K562 (cell line): ENCODE measurements around the gene NDST1. TPM values are rescaled to one million over a fixed set of nuclear protein-coding genes. Genes with fewer than 3 reads are reported as not detected.

Source experiments
- ATAC-seq: fragments of 200-7000 bp; cut with Tn5 transposase; 3 replicates; pipeline ENCODE4 v1.9.1; 2020; ENCODE audit warnings: moderate library complexity
- BruUV-seq: library from RNA; stranded (reverse); fragments of 400-500 nt; replicated peaks from 2 replicates; lab custom pipeline; 2021; lab: Mats Ljungman, UMichigan
- CTCF ChIA-PET: fragments of 300-600 bp; formaldehyde crosslinking; extraction: SDS; loops from one replicate; lab custom pipeline; 2021; ENCODE audit warnings: low intra/inter-chr PET ratio; lab: Yijun Ruan, JAX
- POLR2A ChIA-PET: fragments of 300-600, 350-650 bp; sonication (Branson Sonifier 250); formaldehyde crosslinking; extraction: SDS; loops from one replicate; lab custom pipeline; 2021; ENCODE audit warnings: antibody characterized with exemption, inconsistent platforms; lab: Yijun Ruan, JAX
- DNase-seq, 4 experiments: peaks; one replicate each; pipeline versions ENCODE4 v3.0.0 to v3.0.0-alpha.2; 2011 to 2018; ENCODE audit warnings: low spot score in 3 of 4, mixed read lengths in 3 of 4; ENCODE audit errors: extremely low read depth in 1 of 4
- FAIRE-seq: peaks from 2 replicates; lab custom pipeline; 2011; peaks lifted over from hg19 to GRCh38; lab: Jason Lieb, UNC
- H2AFZ ChIP-seq: 2 replicates; pipeline ENCODE4 v1.6.0; 2011; ENCODE audit warnings: low read depth, low read length, control low read depth, inconsistent platforms
- H3K27ac ChIP-seq: fragments of 200-600 bp; 3 replicates; pipeline ENCODE4 v1.8.0; 2011; ENCODE audit warnings: low read depth, mild to moderate bottlenecking, control low read depth, inconsistent platforms, low read length, moderate library complexity, mixed read lengths; ENCODE audit errors: extremely low read depth
- H3K27me3 ChIP-seq, 2 experiments: fragments of 300-600 bp in 1 of 2; 2 replicates in 1 of 2; 3 replicates in 1 of 2; pipeline versions ENCODE4 v1.6.0 to v1.8.0; 2011; ENCODE audit warnings: inconsistent platforms in 2 of 2, low read length in 2 of 2, mild to moderate bottlenecking in 1 of 2, mixed read lengths in 1 of 2, moderate library complexity in 1 of 2; ENCODE audit not compliant: control insufficient read depth in 2 of 2, insufficient read depth in 2 of 2
- H3K36me3 ChIP-seq: fragments of 300-600 bp; 3 replicates; pipeline ENCODE4 v1.8.0; 2011; ENCODE audit warnings: mild to moderate bottlenecking, low read length, inconsistent platforms; ENCODE audit not compliant: control insufficient read depth, insufficient read depth
- H3K4me1 ChIP-seq, 2 experiments: fragments of 200-600 bp in 1 of 2; replicated peaks in 1 of 2; 2 replicates in 1 of 2; 3 replicates in 1 of 2; pipeline versions ENCODE4 v1.5.1 to v1.8.0; 2011; ENCODE audit warnings: inconsistent platforms in 2 of 2, low read length in 2 of 2, mild to moderate bottlenecking in 1 of 2, mixed read lengths in 1 of 2, moderate library complexity in 1 of 2; ENCODE audit not compliant: control insufficient read depth in 2 of 2, insufficient read depth in 2 of 2
- H3K4me2 ChIP-seq: 2 replicates; pipeline ENCODE4 v1.6.1; 2011; ENCODE audit warnings: low read length, control low read depth, inconsistent platforms, mixed read lengths; ENCODE audit not compliant: insufficient read depth
- H3K4me3 ChIP-seq: fragments of 200-600 bp; sonication (generic), shearing (Covaris generic); 2 replicates; pipeline ENCODE4 v1.5.1; 2016; ENCODE audit warnings: control low read depth, inconsistent platforms
- H3K79me2 ChIP-seq: fragments of 200-600 bp; 3 replicates; pipeline ENCODE4 v1.8.0; 2011; ENCODE audit warnings: low read length, inconsistent platforms; ENCODE audit not compliant: control insufficient read depth, insufficient read depth
- H3K9ac ChIP-seq, 2 experiments: 2 replicates each; pipeline versions ENCODE4 v1.6.0 to v1.6.1; 2011; ENCODE audit warnings: low read depth in 2 of 2, low read length in 2 of 2, control low read depth in 1 of 2, inconsistent platforms in 1 of 2, mild to moderate bottlenecking in 1 of 2, mixed read lengths in 1 of 2; ENCODE audit not compliant: insufficient read depth in 1 of 2
- H3K9me1 ChIP-seq: one replicate; pipeline ENCODE4 v1.6.0; 2011; ENCODE audit warnings: inconsistent platforms, mild to moderate bottlenecking, low read length, moderate library complexity; ENCODE audit not compliant: control insufficient read depth, insufficient read depth
- H3K9me3 ChIP-seq: replicated peaks from 2 replicates; pipeline ENCODE4 v1.5.1; 2011; ENCODE audit warnings: low read depth, low read length, inconsistent platforms; ENCODE audit not compliant: control insufficient read depth, insufficient read depth
- H4K20me1 ChIP-seq: replicated peaks from 2 replicates; pipeline ENCODE4 v1.6.1; 2011; ENCODE audit warnings: low read length, inconsistent platforms, mixed read lengths; ENCODE audit not compliant: control insufficient read depth, insufficient read depth
- CC2D1A ChIP-seq: fragments of 450-650 bp; IDR thresholded peaks from 2 replicates; pipeline ENCODE4 v1.6.1; 2017; ENCODE audit warnings: mild to moderate bottlenecking
- FOXK2 ChIP-seq, 2 experiments: fragments of 450-650 bp; IDR thresholded peaks in 1 of 2; conservative IDR thresholded peaks in 1 of 2; 2 replicates each; pipeline ENCODE4 v1.6.1; 2016; ENCODE audit warnings: low read depth in 2 of 2, mild to moderate bottlenecking in 1 of 2
- HDAC3 ChIP-seq: fragments of 450-650 bp; IDR thresholded peaks from 2 replicates; pipeline ENCODE4 v1.6.1; 2018; ENCODE audit warnings: borderline replicate concordance, mild to moderate bottlenecking, moderate library complexity; ENCODE audit not compliant: partially characterized antibody
- POU5F1 ChIP-seq: fragments of 150-350 bp; IDR thresholded peaks from 2 replicates; pipeline ENCODE4 v1.6.1; 2014; ENCODE audit warnings: borderline replicate concordance, low read length, low read depth, mild to moderate bottlenecking; ENCODE audit not compliant: partially characterized antibody
- TOE1 ChIP-seq, 2 experiments: fragments of 450-650 bp in 1 of 2; sonication (generic) in 1 of 2; formaldehyde crosslinking in 1 of 2; IDR thresholded peaks; 2 replicates each; pipeline versions ENCODE4 v1.7.1 to v1.8.0; 2016 to 2022; ENCODE audit warnings: borderline replicate concordance in 2 of 2, mild to moderate bottlenecking in 2 of 2, antibody characterized with exemption in 1 of 2, inconsistent platforms in 1 of 2, low read depth in 1 of 2, missing genetic modification reagents in 1 of 2, moderate library complexity in 1 of 2
- TSC22D4 ChIP-seq: fragments of 450-650 bp; IDR thresholded peaks from 2 replicates; pipeline ENCODE4 v1.6.1; 2016; ENCODE audit warnings: missing genetic modification characterization, missing biosample characterization, control low read depth
- ZNF263 ChIP-seq: sonication (generic); formaldehyde crosslinking; IDR thresholded peaks from 2 replicates; pipeline ENCODE4 v1.8.0; 2022; ENCODE audit warnings: mild to moderate bottlenecking, missing genetic modification reagents, borderline replicate concordance
- WGBS: fragments of 100-300 bp; shearing (Covaris generic); methylation state at CpG from one replicate; pipeline ENCODE4 v1.1.6; 2016; ENCODE audit warnings: low coverage, mixed read lengths; ENCODE audit not compliant: insufficient coverage; ENCODE audit errors: missing lambda C conversion rate; 5-methylcytosine and 5-hydroxymethylcytosine counted together
- in situ Hi-C: fragments of 300-500 bp; cut with MboI; formaldehyde crosslinking; loops from 4 replicates; pipeline ENCODE4 v1.15.0; 2018; ENCODE audit warnings: inconsistent platforms, mixed read lengths
- intact Hi-C: fragments of 100-400 bp; cut with micrococcal nuclease; formaldehyde crosslinking; loops from 2 replicates; pipeline ENCODE4 v1.14.2; 2022
- polyA plus RNA-seq, 8 experiments: library from polyadenylated mRNA; depleted of rRNA in 4 of 8; stranded (reverse) in 5 of 8; unstranded in 3 of 8; fragments of >200 nt; fragmentation: Nextera tagmentation in 2 of 8; fragmentation: Illumina TruSeq in 1 of 8; extraction: Ambion mirVana in 2 of 8; extraction: Trizol in 1 of 8; gene quantifications; 2 replicates each; pipeline versions ENCODE4 v1.2.1 to v1.2.3, GENCODE V29; 2011 to 2014; ENCODE audit warnings: inconsistent platforms in 1 of 8, missing spikeins in 1 of 8
- total RNA-seq, 7 experiments: library from RNA; depleted of rRNA in 6 of 7; stranded (reverse); fragments of >200 nt in 6 of 7; fragmentation: Illumina TruSeq in 2 of 7; extraction: Trizol in 2 of 7; gene quantifications; 2 replicates each; pipeline versions ENCODE4 v1.2.1 to v1.2.3, GENCODE V29; 2011 to 2021; ENCODE audit warnings: low replicate concordance in 1 of 7

The NDST1 gene
- total and polyA plus RNA-seq, 9 of the 15 experiments (the other 6 are each of a cell fraction or from before 2014, with no cell fraction given) = 0.38 to 47.9 (median 9.9) TPM

GRCh38 chr5:150538007-150538917 is 30.3 kb downstream of the NDST1 start (continued):
- no peak for TF ChIP-seq FOXK2 (conservative IDR thresholded peaks at IDR 0.05 in 1 of 2, IDR thresholded peaks at IDR 0.05 in 1 of 2; ENCODE audit: low read depth in 2 of 2)
- no peak for TF ChIP-seq HDAC3
- TF ChIP-seq TSC22D4 (tag) = no peak
- TF ChIP-seq TOE1 (IDR thresholded peaks at IDR 0.05; ENCODE audit: borderline replicate concordance) = no peak
- TF ChIP-seq TOE1 (CRISPR knock-in tag; IDR thresholded peaks at IDR 0.05; ENCODE audit: borderline replicate concordance, low read depth) = no peak
- no peak for TF ChIP-seq CC2D1A

- Histone ChIP-seq H3K27ac (no peak overlapping the region), H3K9me1 (no peaks in the 10 kb centered on the region), H4K20me1 (no peaks in the 10 kb centered on the region), H3K9ac (no peak overlapping the region; a peak in 1 of 4 replicates)
- ATAC-seq = no peak
- CTCF ChIA-PET = no interaction called here
- FAIRE-seq = no peak
- TF ChIP-seq ZNF263 (peak; percentile 96), POU5F1 (no peak)
- TF ChIP-seq, all 486 proteins: peak for 1
- WGBS = 95% methylated on average over 9 of the region's 9 CpGs
- no TSS peak for BruUV-seq
- DNase-seq = no peak
- Histone ChIP-seq H3K4me2 (no peak overlapping the region), H3K4me3 (no peak overlapping the region), H2AFZ (no peak overlapping the region), H3K36me3 (peaks cover 75% of the 10 kb centered on the region; the same call in 2 of the 3 replicates), H3K4me1 (no peaks in the 10 kb centered on the region), H3K27me3 (no peaks in the 10 kb centered on the region), H3K9me3 (no peaks in the 10 kb centered on the region), H3K79me2 (no peaks in the 10 kb centered on the region)
- POLR2A ChIA-PET = interaction anchor here (0.7 kb wide), 1 partner anchor 88 kb away, joined by 3 read pairs; no protein-coding TSS in a partner anchor
- in situ Hi-C loops (no loop called here), intact Hi-C loops (no loop called here)
These were observed 31.3 kb downstream of the NDST1 start for GRCh38 chr5:150539206-150539605.
